KOPT-K1 (cell line): ENCODE measurements around the gene SERPINB1.
A peak's percentile ranks its signal among the peaks of the same experiment; 100 is the strongest.

Source experiments
- H3K27ac ChIP-seq: fragments of 200-600 bp; sonication (generic); 2 replicates; pipeline ENCODE4 v1.5.1; 2016; ENCODE audit warnings: antibody characterized with exemption, mild to moderate bottlenecking, low read depth, low read length; ENCODE audit not compliant: poor library complexity, severe bottlenecking
- H3K36me3 ChIP-seq: fragments of 200-600 bp; sonication (generic); 2 replicates; pipeline ENCODE4 v1.5.1; 2017; ENCODE audit warnings: antibody characterized with exemption, mild to moderate bottlenecking, low read length, moderate library complexity; ENCODE audit not compliant: insufficient read depth
- H3K9me3 ChIP-seq: fragments of 200-600 bp; sonication (generic); 2 replicates; pipeline ENCODE4 v1.5.1; 2017; ENCODE audit warnings: antibody characterized with exemption, low read length, mild to moderate bottlenecking; ENCODE audit not compliant: insufficient read depth, poor library complexity, severe bottlenecking

SERPINB1 gene

GRCh38 chr6:2820415-2820814 is 21.2 kb downstream of the SERPINB1 start:
- H3K9me3 ChIP-seq = peaks cover 28% of the 10 kb centered on the region
- H3K36me3 ChIP-seq = no peaks in the 10 kb centered on the region
- peak overlapping the region; percentile 89 for H3K27ac ChIP-seq

- Histone ChIP-seq H3K9me3 (peaks cover 28% of the 10 kb centered on the region), H3K27ac (peak overlapping the region; percentile 89), H3K36me3 (no peaks in the 10 kb centered on the region)
Measured at GRCh38 chr6:2819978-2820377, 21.7 kb downstream of the SERPINB1 start.

- Histone ChIP-seq H3K27ac (peak overlapping the region; percentile 89), H3K9me3 (peaks cover 28% of the 10 kb centered on the region)
Measured at GRCh38 chr6:2819115-2819514, 22.5 kb downstream of the SERPINB1 start.

GRCh38 chr6:2818593-2818992 is 23.1 kb downstream of the SERPINB1 start:
- Histone ChIP-seq H3K27ac (peak overlapping the region; percentile 89), H3K36me3 (no peaks in the 10 kb centered on the region), H3K9me3 (peaks cover 28% of the 10 kb centered on the region)

More at GRCh38 chr6:2819115-2819514, 22.5 kb downstream of the SERPINB1 start:
- H3K36me3 ChIP-seq = no peaks in the 10 kb centered on the region

- Histone ChIP-seq H3K27ac (peak overlapping the region; percentile 89), H3K9me3 (peaks cover 22% of the 10 kb centered on the region), H3K36me3 (no peaks in the 10 kb centered on the region)
Measured at GRCh38 chr6:2817903-2818443, 23.7 kb downstream of the SERPINB1 start.

- H3K36me3 ChIP-seq = no peaks in the 10 kb centered on the region
- H3K27ac ChIP-seq = no peak overlapping the region
- peaks cover 16% of the 10 kb centered on the region for H3K9me3 ChIP-seq
Measured at GRCh38 chr6:2816158-2816557, 25.5 kb downstream of the SERPINB1 start.

GRCh38 chr6:2812695-2813094 is 29.0 kb downstream of the SERPINB1 start:
- no peaks in the 10 kb centered on the region for H3K36me3 ChIP-seq
- peaks cover 16% of the 10 kb centered on the region for H3K9me3 ChIP-seq
- H3K27ac ChIP-seq = no peak overlapping the region

- H3K9me3 ChIP-seq = no peaks in the 10 kb centered on the region
- H3K36me3 ChIP-seq = no peaks in the 10 kb centered on the region
- H3K27ac ChIP-seq = no peak overlapping the region
Measured at GRCh38 chr6:2810092-2810671, 31.5 kb downstream of the SERPINB1 start.

GRCh38 chr6:2809015-2809414 is 32.6 kb downstream of the SERPINB1 start:
- H3K36me3 ChIP-seq = no peaks in the 10 kb centered on the region
- H3K9me3 ChIP-seq = no peaks in the 10 kb centered on the region
- H3K27ac ChIP-seq = no peak overlapping the region

GRCh38 chr6:2807342-2808090 is 34.1 kb downstream of the SERPINB1 start:
- no peaks in the 10 kb centered on the region for H3K9me3 ChIP-seq
- H3K27ac ChIP-seq = no peak overlapping the region
- no peaks in the 10 kb centered on the region for H3K36me3 ChIP-seq

GRCh38 chr6:2806644-2807043 is 35.0 kb downstream of the SERPINB1 start:
- Histone ChIP-seq H3K9me3 (no peaks in the 10 kb centered on the region), H3K27ac (no peak overlapping the region)

GRCh38 chr6:2805031-2805430 is 36.6 kb downstream of the SERPINB1 start:
- H3K9me3 ChIP-seq = no peaks in the 10 kb centered on the region
- no peaks in the 10 kb centered on the region for H3K36me3 ChIP-seq
- no peak overlapping the region for H3K27ac ChIP-seq

More at GRCh38 chr6:2806644-2807043, 35.0 kb downstream of the SERPINB1 start:
- H3K36me3 ChIP-seq = no peaks in the 10 kb centered on the region

- H3K9me3 ChIP-seq = no peaks in the 10 kb centered on the region
- no peak overlapping the region for H3K27ac ChIP-seq
- H3K36me3 ChIP-seq = no peaks in the 10 kb centered on the region
Measured at GRCh38 chr6:2804516-2804915, 37.1 kb downstream of the SERPINB1 start.

- H3K36me3 ChIP-seq = no peaks in the 10 kb centered on the region
- H3K27ac ChIP-seq = no peak overlapping the region
- H3K9me3 ChIP-seq = no peaks in the 10 kb centered on the region
Measured at GRCh38 chr6:2803731-2804429, 37.8 kb downstream of the SERPINB1 start.

GRCh38 chr6:2802521-2803060 is 39.1 kb downstream of the SERPINB1 start:
- Histone ChIP-seq H3K27ac (no peak overlapping the region), H3K36me3 (no peaks in the 10 kb centered on the region), H3K9me3 (no peaks in the 10 kb centered on the region)
